PC-9 (cell line): ENCODE measurements around the gene NIPAL1.

Source experiments
- EZH2 ChIP-seq: fragments of 200-600 bp; sonication (generic); IDR thresholded peaks from 2 replicates; pipeline ENCODE4 v1.8.0; 2017; ENCODE audit warnings: antibody characterized with exemption, low read depth
- TF ChIP-seq, protein P1 (sequence below): fragments of 200-600 bp; sonication (generic); conservative IDR thresholded peaks from 2 replicates; pipeline ENCODE4 v1.6.1; 2017; ENCODE audit warnings: mixed run types, antibody characterized with exemption, mild to moderate bottlenecking, moderate library complexity

DNA sequence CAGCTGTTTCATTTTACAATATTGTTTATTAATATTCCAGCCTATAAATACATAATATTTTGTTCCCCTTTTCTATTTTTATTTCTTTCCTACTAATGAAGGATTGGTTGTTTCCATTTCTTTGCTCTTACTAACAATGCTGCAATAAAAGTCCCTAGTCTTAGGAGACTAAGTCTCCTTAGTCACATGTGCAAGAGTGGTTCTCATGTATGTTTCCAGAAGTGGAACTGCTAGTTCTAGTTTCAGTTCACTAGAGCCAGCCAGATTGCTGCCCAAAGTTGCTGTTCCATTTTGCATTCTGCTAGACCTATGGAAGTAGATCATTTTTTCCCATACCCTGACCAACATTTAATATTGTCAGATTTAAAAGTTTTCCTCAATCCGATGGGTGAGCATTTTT, 44.4 kb upstream of the NIPAL1 start:
- TF ChIP-seq, protein P1, sequence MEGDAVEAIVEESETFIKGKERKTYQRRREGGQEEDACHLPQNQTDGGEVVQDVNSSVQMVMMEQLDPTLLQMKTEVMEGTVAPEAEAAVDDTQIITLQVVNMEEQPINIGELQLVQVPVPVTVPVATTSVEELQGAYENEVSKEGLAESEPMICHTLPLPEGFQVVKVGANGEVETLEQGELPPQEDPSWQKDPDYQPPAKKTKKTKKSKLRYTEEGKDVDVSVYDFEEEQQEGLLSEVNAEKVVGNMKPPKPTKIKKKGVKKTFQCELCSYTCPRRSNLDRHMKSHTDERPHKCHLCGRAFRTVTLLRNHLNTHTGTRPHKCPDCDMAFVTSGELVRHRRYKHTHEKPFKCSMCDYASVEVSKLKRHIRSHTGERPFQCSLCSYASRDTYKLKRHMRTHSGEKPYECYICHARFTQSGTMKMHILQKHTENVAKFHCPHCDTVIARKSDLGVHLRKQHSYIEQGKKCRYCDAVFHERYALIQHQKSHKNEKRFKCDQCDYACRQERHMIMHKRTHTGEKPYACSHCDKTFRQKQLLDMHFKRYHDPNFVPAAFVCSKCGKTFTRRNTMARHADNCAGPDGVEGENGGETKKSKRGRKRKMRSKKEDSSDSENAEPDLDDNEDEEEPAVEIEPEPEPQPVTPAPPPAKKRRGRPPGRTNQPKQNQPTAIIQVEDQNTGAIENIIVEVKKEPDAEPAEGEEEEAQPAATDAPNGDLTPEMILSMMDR, result no peak
- TF ChIP-seq EZH2, result no peak
